Jurkat, Clone E6-1 (cell line): ENCODE data around the gene NUP188.

ENCODE experiments used
- DNase-seq: peaks from one replicate; pipeline ENCODE4 v3.0.0-alpha.2; 2011; ENCODE audit warnings: low read depth, low spot score
- H3K4me3 ChIP-seq: 2 replicates; pipeline ENCODE4 v1.5.1; 2011; ENCODE audit warnings: mild to moderate bottlenecking, low read length, control low read depth, moderate library complexity

The NUP188 gene

DNA sequence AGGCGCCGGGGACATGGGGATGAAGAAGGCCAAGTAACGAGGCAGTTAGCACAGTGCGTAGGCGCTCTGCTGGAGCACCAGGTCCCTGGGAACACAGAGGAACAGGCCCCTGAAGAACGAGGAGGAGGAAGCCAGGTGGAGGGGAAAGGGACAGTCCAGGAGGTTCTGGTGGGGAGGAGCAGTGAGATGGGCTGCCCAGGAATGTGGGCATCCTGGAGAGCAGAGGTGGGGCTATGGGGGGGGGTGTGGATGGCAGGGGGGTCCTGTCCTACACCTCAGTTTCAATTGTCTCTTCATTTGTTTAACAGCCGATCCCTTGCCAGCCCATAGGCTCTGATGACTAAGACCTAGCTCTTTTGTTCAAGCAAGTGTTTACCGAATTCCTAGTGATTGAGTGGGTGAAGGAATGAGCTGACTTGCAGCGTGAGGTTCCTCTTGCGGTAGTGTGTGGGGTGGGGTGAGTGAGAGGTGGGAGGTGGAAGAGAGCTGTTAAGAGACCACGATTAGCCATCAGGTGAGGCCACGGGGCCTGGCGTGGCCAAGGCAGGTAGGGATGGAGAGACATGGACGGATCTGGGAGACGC lies 35.1 kb upstream of the NUP188 start:
- H3K4me3 ChIP-seq: no peak overlapping the region
- DNase-seq: no peak

DNA sequence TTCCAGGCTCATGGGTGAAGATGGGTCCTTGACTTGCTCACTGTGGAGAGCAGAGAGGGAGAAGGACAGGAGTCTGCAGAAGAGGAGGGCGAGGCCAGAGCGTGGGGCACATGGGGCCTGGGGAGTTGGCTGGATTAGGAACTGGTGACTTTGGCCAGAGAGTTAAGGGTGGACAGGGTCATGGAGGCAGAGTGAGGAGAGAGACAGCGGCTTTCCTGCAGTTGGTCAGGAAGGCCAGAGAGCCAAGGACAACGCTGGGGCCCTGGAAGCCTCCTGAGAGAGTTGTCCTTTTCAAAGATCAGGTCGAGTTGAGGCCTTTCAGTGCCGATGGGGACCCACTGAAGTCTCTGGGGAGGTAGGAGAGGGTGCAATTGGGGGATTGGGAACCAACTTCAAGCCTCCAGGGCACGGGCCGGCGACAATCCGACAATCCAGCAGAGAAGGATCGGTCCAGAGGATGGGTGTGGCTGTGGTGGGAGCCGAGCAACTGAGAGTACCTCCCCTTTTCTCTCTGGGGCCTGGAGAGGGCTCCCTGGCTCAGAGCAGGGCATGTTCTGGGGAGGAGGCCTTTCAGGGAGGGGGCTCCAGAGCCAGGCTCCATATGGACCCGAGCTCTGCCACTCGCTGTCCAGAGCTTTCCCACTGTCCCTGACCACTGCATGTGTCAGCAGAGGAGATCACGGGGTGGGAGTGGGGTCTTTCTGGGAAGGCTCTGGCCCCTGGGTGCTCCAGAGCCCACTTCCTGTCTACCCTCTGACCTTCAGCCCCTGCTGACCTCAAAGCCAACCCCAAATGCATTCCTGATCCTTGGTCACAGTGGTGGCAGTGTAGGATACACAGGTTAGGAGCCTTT lies 34.2 kb upstream of the NUP188 start:
- no peak for DNase-seq
- H3K4me3 ChIP-seq: no peak overlapping the region

DNA sequence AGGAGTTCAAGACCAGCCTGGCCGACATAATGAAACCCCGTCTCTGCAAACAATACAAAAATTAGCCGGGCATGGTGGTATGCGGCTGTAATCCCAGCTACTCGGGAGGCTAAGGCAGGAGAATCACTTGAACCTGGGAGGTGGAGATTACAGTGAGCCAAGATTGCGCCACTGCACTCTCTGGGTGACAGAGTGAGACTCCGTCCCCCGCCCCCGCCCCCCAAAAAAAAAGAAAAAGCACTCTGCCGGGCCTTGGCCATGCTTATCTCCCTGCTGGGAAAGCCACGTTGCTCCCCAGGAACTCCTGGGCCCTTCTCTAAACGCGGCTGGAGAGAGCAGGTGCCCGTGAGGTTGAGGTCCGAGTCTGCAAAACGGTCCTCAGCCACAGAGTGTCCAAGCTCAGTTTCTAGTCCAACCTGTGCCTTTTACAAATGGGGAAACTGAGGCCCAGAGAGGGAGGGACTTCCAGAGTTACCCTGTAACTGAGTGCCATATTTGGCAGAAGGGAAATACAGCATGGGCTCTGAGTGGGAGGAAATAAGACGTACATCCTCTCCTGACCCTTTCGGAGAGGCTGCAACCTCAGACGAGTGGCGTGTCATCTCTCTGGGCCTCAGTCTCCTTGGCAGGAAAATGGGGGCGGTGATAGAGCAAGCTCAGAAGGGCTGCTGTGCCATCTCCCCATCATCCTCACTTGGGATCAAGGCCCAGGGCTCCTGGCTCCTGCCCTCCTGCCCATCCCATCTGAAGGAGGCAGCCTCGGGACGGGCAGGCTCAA lies 33.3 kb upstream of the NUP188 start:
- H3K4me3 ChIP-seq: no peak overlapping the region
- DNase-seq: no peak

DNA sequence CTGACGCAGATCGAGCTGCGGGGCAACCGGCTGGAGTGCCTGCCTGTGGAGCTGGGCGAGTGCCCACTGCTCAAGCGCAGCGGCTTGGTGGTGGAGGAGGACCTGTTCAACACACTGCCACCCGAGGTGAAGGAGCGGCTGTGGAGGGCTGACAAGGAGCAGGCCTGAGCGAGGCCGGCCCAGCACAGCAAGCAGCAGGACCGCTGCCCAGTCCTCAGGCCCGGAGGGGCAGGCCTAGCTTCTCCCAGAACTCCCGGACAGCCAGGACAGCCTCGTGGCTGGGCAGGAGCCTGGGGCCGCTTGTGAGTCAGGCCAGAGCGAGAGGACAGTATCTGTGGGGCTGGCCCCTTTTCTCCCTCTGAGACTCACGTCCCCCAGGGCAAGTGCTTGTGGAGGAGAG lies 31.3 kb upstream of the NUP188 start:
- DNase-seq: no peak
- H3K4me3 ChIP-seq: no peak overlapping the region

DNA sequence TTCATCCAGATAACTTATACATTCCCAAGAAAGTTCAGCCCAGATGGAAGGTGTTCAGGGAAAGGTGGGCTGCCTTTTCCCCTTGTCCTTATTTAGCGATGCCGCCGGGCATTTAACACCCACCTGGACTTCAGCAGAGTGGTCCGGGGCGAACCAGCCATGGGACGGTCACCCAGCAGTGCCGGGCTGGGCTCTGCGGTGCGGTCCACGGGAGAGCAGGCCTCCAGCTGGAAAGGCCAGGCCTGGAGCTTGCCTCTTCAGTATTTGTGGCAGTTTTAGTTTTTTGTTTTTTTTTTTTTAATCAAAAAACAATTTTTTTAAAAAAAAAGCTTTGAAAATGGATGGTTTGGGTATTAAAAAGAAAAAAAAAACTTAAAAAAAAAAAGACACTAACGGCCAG lies 30.8 kb upstream of the NUP188 start:
- no peak for DNase-seq
- no peak overlapping the region for H3K4me3 ChIP-seq

DNA sequence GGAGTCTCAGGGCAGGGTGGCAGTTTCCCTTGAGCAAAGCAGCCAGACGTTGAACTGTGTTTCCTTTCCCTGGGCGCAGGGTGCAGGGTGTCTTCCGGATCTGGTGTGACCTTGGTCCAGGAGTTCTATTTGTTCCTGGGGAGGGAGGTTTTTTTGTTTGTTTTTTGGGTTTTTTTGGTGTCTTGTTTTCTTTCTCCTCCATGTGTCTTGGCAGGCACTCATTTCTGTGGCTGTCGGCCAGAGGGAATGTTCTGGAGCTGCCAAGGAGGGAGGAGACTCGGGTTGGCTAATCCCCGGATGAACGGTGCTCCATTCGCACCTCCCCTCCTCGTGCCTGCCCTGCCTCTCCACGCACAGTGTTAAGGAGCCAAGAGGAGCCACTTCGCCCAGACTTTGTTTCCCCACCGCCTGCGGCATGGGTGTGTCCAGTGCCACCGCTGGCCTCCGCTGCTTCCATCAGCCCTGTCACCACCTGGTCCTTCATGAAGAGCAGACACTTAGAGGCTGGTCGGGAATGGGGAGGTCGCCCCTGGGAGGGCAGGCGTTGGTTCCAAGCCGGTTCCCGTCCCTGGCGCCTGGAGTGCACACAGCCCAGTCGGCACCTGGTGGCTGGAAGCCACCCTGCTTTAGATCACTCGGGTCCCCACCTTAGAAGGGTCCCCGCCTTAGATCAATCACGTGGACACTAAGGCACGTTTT lies 30.2 kb upstream of the NUP188 start:
- DNase-seq: no peak
- H3K4me3 ChIP-seq: no peak overlapping the region

DNA sequence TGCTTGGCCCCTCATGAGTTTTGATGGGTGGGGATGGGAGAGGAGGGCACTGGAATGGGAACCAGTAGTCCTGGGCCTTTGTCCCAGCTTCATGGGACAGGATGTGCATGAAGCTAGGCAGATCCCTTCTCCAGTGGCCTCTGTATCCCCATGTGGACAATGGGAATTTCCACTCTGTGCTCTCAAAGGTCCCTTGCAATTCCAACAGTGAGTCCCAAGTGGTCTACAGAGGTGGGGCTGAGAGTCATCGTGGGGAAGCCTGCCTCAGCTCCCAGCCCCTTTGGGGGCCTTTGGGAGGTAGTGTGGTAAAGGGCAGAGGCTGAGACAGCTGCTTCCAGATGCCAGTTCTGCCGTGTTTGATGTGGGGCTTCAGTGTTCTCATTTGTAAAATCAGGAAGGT lies 28.6 kb upstream of the NUP188 start:
- DNase-seq: no peak
- H3K4me3 ChIP-seq: no peak overlapping the region

DNA sequence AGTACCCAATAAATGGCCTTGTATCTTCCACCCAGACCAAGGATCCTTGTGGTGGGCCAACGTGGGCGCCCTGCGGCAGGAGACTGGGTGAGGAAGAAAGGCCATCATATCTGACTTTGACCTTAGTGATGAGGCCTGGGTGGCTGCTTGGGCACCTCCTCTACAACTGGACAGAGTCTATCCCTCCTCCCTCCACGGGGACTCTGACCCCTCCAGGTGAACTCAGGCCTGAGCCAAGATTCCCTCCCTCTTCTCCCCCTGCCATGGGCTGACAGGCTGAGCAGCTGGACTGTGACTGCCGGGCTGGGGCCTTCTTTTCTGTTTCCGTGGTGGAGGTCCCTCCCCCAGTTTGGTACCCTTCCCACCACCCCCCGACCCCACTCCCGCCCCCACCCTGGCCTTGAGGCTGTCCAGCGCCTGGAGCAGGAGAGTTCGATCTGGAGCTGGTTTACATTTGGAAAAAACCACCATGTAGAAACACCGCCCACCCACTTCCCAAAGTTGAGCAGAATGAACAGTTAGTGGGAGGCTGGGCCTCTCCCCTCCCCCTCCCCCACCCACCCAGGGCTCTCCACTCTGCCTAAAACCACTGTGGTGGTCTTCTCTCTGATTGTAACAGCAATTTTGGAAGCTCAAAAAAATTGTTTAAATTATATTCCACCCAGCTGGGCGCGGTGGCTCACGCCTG lies 28.0 kb upstream of the NUP188 start:
- H3K4me3 ChIP-seq: no peak overlapping the region
- no peak for DNase-seq

DNA sequence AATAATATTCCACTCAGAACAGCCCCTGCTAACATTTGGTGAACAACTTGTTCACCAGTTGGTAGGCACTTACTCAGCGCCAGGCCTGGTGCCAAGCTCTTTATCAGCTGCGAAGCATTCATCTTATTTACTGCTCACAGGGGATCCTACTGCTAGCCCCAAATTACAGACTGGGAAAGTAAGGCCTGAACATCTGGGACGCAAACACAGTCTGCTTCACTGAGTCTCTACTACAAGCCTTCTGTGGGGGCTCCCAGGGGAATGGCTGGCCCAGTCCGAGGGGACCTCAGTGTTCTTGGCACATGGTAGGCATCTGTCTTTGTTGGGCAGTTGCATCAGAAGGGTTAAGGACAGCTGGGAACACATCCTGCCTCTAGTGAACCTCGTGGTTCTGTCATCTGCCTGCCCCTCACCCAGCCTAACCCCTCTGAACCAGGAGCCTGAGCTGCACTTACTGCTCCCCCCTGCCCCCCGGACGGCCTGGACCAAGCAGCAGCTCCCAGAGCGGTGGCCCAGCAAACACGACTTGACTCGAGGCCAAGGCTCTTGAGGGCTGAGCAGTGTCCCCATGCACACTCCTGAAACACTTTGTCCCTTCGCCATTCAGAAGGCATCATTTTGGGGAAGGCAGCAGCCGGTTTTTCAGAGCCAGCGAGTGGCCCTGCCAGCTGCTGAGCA lies 27.0 kb upstream of the NUP188 start, which contains the start of gene PHYHD1:
Gene PHYHD1 (plus strand): TSS at position 602 of the 678 bp plus-strand sequence. CDS start 1,342 bp downstream, outside the sequence.
- H3K4me3 ChIP-seq: no peak within 1 kb of the TSS

DNA sequence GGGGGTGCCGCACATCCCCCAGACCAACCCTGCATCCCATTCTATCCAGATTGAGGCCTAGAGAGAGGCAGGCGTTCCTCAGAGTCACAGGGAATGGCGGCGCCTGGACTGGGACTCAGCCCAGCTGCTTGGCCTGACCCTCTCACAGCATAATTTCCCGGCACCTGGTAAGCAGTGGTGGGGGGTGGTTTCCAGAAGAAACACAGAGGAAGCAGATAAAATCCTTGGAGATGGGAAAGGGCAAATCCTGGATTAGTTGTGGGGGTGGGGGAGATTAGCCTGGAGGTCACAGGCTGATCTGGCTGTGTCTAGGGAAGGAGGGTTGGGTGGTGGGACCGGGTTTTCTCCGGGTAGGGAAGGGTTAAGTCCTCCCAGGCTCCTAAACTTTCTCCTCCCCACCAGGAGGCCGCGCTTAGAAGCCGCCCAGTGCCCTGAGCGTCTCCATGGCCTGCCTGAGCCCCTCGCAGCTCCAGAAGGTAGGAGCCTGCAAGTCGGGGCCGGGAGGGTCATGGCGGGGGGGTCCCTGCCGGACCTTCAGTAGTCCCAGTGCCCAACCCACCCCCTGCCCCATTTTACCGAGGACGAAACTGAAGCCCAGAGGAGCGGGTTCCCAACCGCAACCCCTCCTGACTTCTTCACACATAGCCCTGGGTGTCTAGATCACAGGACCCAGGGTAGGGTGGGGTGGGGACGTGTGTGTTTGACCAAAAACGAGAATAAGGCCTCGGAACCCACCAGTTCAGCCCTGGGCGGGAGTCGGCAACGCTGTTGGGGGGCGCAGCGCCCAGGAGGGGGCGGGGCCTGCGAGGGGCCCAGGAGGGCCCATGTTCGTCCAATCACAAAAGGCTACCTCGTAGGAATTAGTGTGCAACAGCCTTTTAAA lies 25.4 kb upstream of the NUP188 start:
- H3K4me3 ChIP-seq: no peak overlapping the region
- no peak for DNase-seq

More for the DNA sequence above, 27.0 kb upstream of the NUP188 start, which contains the start of gene PHYHD1:
- DNase-seq: no peak

DNA sequence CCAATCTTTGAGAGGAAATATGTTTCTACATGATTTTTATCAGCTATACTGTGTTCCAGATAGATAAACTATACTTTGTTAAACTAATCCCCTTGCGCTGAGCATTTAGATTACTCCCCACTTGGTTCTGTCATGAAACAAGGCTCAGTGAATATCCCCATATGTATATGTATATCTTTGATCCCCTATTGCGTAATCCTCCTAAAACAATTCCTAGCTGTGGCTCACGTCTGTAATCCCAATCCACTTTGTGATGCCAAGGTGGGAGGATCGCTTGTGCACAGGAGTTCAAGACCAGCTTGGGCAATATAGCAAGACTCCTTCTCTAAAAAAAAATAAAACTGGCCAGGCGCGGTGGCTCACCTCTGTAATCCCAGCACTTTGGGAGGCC lies 24.0 kb upstream of the NUP188 start:
- H3K4me3 ChIP-seq: no peak overlapping the region
- no peak for DNase-seq

DNA sequence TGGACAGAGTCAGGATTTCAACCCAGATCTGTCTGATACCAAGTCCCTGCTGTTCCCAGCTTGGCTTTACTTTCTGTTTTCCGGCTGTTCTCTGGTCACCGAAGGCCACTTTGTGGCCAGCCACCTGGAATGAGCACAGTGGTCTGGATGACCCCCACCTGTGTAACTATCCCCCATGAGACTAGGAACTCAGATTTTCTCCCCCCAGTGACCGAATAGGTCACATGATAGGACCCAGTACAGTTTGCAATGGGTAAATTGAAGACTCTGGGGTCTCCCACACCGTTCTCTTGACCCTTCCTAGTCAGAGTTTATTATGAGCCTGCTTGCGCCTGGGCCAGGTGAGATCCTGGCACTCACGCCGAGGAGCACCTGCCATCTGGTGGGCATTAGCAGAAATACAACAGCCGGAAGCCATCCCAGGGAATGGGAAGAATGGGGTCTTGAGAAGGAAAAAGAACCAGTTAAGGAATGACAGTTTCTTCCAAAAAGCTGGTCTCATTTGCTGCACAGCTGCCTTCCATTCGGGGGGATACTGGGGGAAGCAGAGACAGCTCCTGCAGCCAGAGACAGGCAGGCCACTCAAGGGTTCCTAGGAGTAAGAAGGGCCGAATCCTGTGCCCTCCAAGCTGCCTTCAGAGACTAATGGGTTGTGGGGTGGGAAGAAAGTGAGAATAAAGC lies 19.6 kb upstream of the NUP188 start:
- DNase-seq: peak; percentile 31
- no peak overlapping the region for H3K4me3 ChIP-seq

DNA sequence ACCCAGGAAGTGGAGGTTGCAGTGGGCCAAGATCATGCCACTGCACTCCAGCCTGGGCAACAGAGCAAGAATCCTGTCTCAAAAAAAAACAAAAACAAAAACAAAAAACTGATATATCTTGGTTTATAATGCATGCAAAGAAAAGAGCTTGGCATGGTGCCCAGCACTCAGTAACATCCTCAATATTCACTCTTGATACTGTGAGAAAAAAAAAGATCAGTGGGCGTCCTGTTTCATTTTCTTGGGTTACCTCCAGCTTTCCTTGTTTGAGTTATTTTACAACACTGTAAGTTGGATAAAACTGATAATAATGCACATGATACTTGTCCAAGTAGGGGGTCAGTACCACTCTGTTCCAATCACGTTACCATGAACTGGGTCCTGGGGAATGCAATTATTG lies 18.9 kb upstream of the NUP188 start:
- no peak overlapping the region for H3K4me3 ChIP-seq
- DNase-seq: no peak

DNA sequence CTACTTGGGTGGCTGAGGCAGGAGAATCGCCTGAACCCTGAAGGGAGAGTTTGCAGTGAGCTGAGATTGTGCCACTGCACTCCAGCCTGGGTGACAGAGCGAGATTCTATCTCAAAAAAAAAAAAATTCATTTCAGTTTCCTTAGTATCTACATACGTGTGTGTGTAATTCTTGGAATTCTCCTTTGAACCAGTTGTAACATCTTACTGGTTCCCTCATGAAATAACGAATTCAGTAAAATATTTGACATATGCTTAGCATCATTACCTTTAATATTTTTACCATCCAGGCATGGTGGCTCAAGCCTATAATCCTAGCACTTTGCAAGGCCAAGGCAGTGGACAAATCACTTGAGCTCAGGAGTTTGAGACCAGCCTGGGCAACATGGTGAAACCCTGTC lies 17.9 kb upstream of the NUP188 start:
- no peak overlapping the region for H3K4me3 ChIP-seq
- DNase-seq: no peak

DNA sequence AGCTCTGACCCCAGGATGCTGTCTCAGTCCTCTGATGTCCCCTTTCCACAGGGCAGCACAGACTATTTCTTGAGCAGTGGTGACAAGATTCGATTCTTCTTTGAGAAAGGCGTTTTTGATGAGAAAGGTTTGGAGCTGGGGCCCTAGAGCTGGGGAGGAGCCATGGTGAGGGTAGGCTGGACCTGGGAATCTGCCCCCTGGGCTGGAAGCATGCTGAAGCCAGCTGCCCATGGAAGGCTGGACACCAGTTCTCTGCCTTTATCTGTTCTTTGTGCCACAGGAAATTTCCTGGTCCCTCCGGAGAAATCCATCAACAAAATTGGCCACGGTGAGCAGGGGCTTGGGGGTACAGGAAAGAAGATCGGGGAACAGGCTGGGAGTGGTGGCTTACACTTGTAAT lies 13.8 kb upstream of the NUP188 start:
- no peak overlapping the region for H3K4me3 ChIP-seq
- DNase-seq: no peak

DNA sequence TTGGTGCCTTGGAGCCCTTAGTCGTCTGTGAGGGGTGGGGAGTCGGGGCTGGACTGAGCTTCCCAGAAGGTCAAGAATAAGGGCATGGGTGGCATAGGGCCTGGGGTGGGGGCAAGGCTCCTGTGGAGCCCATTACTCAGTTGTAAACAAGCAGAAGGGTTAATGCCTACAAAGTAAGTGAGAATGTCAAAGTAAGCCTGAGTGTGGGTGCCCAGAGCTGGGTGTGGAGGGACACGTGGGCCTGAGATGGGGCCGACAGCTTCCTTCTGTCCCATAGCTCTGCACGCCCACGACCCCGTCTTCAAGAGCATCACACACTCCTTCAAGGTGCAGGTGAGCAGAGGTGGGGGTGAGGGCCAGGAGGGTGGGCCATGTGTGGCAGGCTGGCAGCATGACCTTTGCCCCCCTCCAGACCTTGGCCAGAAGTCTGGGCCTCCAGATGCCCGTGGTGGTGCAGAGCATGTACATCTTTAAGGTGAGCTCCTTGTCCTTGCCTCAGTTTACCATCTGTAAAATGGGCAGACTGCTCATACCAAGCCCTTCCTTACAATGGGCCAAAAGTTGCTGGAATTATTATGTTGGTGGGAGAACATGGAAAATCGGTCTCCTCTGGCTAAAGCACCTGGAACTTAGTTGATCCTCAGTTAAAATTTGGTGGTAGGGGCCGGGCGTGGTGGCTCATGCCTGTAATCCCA lies 11.2 kb upstream of the NUP188 start:
- no peak for DNase-seq

More for the DNA sequence above, 11.2 kb upstream of the NUP188 start:
- H3K4me3 ChIP-seq: no peak overlapping the region
